ENCODE measurements around the gene RGS7. TPM values are rescaled to one million over a fixed set of nuclear protein-coding genes. Genes with fewer than 3 reads are reported as not detected.

Gene RGS7
- polyA plus RNA-seq, 12 donors: 0.07 to 0.14 (median 0.09) TPM; not detected in 9

DNA sequence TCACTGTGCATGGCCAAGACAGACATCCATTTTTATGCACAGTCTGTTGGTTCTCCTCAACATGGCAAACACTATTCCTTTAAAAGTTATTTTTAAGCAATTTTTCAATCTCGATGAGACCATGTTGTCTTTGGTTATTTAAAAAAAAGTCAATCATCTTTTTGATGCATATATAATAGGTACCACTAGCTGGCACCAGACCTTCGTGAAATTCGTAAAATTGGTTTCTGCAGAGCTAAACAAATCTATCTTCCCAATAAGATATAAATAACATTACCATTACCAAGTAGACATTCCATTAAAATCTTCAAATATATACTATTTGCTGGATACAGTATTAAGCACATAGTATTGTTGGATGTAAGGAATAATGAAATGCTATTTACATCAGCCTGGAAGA is 525.1 kb downstream of the RGS7 start:
- DNase-seq: no peak

DNA sequence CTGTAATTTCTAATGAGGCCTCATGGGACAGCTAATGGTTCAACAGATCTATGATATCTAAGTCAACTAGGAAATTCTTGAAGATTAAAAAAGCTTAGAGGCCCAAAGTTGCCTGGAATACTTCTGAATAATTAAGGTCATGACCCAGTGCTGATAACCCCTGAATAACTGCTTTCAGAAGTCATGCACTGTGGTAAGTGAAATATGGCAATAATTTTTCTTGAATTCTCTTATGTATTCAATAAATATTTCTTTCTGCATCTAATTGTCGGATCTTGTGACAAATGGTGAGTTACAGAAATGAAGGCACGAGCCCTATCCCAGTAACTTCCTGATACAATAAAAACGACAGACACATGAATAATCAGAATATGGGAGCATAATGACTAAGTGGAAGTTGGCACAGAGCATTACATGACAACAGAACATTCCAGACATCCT is 525.8 kb downstream of the RGS7 start:
- DNase-seq: no peak

DNA sequence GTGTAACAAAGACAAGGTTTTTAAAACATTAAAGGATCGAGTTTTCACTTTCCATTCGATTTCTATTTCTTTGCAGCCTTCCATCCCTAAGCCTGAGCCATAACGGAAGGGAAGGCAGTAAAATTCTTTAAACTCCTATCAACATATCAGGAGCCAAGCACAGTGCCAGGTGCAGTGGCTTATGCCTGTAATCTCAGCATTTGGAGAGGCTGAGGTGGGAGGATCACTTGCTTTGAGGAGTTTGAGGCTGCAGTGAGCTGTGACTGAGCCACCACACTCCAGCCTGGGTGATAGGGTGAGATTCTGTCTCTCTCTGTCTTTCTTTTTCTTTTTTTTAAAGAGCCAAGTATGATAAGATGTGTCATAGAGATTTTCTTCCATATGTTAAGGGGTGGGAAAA is 527.5 kb downstream of the RGS7 start:
- DNase-seq: no peak

DNA sequence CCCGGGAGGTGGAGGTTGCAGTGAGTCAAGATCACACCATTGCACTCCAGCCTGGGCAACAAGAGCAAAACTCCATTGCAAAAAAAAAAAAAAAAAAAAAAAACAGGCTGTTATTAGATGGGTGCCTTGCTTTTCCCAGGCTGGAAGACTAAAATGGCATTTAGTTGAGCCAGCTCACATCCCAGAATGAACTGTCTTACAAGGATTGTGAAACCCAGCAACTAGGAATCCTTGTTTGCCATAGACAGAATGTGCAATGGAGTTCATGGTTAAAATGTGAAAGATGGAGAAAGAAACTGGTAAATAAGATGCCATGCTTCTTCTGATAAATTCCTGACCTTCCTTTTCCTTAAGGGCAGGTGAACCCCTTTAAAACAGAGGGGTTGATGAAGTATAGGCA is 529.2 kb downstream of the RGS7 start:
- DNase-seq: no peak

DNA sequence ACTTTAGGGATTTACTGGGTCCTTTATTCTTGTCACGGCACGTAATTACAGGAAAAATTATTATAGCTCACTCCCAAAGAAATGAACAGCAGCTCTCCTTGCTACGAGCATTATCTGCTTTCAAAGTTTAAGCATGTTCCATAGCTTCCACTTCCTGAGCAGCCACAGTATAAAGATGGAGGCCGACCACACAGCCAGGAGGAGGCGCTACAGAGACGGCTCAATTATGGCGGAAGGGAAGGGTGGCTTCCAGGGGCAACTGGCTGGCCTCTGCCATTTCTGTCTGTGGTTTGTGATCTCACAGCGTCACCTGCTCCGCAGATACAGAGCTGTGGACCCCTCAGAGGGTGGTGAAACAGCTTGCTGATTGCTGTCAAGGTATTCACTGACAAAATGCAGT is 532.8 kb downstream of the RGS7 start:
- DNase-seq: no peak

DNA sequence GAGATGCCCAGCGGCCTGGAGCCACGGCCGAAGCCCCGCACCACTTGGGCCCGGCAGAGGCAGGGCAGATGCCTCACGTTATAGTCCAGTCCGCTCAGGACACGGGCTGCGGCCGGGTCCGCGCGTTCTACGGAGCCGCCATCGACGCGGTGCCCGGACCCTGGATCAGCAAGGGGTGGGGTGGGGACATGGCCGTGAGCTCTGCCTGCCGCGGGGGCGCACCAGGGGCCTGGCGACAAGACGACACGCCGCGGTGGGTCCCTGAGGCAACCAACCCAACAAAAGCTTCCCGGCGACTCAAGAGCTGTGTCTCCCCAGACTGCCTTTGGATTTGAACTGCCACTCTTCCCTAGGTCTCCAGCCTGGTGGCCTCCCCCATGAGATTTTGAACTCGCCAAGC is 533.6 kb downstream of the RGS7 start:
- DNase-seq: no peak

DNA sequence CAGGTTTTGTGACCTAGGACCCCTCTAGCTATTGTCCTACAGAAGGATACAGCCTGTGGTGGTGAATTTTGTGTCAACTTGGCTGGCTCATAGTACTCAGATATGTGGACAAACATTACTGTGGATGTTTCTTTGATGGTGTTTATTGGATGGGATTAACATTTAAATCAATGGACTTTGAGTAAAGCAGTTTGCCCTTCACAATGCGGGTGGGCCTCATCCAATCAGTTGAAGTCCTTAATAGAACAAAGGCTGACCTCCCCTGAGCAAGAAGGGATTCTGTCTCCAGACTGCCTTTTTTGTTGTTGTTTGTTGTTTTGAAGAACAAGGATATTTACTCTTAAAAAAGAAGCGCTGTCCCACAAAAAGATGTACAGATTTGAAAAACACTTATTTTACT is 535.1 kb downstream of the RGS7 start:
- no peak for DNase-seq

DNA sequence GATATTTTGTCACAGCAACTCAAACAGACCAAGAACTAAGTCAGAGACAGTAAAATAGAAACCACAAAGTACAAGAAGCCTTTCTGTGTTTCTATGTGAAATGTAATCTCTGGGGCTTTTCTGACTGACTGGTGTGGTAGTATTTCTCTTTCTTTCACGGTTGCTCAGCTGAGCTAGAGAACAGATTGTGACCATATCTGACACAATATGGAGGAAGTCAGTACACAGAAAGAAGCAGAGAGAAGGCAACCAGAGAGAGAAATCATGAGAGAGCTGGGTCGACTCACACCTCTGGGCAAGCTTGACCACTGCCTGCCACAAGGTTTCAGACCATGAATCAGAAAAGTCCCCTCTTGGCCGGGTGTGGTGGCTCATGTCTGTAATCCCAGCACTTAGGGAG is 536.2 kb downstream of the RGS7 start:
- DNase-seq: no peak

DNA sequence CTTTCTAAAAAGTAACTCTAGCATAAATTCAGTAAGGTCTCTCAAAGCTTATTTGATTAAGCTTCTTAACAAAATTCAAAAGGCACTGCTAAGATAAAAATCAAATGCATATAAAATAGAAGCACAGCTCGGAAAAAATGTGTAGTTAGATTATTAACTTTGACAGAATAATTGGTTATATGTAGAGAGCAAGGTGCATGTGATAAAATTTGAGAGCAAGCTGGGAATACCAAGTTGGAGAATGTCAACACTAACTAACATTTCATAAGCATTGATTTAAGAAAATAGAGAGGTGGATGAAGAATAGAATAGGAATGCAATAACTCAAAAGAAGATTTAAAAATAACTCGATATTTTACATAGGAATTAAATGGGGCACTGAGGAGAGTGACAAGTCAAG is 540.5 kb downstream of the RGS7 start:
- DNase-seq: no peak

DNA sequence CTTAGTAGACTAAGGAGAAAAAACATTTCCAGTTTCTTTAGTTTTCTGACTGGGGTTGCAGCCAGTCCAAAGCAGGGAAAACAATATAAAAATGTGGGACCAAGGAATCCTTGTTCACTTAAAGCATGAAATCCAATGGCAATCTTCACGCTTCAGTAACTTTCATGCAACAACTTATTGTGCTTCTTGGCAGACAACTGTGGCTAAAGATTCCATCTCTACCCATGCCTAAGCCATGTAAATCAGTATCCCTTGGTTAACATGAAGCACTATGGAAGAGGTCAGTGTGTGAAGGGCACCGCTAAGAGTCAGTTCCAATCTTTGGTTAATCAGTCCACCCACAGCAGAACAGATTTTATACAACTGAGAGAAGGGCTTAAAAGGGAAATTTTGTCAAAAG is 543.3 kb downstream of the RGS7 start:
- DNase-seq: no peak

DNA sequence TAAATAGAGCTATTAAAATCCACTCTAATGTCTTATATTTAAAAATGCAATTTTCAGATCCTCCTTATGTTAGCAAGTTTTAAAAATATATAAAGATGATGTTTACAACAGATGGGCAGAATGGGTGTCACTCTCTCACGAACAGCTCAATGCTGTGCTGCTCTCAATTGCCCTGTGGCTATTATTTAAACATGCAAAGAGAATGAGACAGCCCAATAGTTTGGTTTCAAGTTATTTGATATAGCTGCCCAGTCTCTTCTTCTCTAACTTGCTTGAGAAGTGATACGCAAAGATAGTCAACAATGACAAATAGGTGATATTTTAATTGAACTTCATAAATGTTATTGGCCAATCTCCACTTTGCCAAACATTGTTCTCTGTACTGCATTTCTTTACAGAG is 545.7 kb downstream of the RGS7 start:
- DNase-seq: no peak

DNA sequence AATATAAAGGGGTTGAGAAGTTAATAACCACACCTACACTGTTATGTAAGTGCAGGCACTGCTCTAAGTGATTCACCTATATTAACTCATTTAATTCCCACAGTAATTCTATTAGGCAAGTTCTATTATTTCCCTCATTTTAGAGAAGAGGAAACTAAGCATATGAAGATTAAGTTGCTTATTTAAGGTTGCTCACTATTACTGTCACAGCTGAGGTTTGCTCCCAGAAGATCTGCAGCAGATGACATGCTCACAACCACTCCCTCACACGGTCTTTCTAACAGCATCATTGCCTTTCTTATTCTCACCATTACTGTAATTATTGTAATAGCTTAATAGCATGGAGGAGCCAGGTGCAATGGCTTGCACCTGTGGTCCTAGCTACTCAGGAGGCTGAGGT is 548.6 kb downstream of the RGS7 start:
- no peak for DNase-seq

DNA sequence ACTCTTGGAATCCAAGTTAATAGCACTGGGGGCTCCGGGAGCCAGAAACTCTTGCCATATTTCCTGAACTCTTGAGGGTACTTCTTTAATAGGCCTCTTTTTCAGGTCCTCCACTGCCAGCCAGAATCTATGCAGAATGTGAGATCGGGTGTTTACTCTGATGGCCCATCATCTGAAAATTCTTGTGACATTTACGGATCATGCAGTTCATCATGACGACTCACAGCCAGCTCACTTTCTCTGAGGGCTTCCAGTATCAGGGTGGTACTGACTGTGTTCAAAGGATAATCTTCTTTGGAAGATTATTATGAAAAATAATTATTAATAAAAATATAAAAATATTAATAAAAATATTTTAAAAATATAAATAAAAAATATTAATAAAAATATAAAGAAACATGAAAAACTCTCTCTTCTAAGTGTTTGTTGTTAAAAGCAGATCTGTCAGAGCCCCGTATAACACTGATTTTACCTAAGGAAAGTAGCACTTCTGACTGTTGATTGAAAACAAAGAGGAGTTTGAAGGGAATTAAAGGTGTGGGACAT is 550.7 kb downstream of the RGS7 start:
- DNase-seq: no peak

DNA sequence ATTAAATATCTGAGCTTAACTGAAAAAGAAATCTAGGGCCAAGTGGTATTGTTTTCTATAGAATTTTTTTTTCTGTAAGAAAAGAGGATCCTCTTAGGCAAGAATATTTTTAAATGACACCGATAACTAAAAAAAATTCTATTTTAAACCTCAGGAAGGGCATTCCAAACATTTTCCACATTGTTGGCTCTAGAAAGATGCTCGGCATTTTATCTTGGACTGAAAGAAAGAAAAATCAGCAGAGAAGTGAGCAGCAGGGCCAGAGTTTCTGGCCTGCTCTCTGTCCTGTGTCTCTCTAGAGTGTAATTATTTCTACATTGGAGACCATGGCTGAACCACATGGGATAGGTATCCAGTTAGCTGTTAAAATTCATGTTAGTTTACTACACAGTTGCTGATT is 552.5 kb downstream of the RGS7 start:
- no peak for DNase-seq

DNA sequence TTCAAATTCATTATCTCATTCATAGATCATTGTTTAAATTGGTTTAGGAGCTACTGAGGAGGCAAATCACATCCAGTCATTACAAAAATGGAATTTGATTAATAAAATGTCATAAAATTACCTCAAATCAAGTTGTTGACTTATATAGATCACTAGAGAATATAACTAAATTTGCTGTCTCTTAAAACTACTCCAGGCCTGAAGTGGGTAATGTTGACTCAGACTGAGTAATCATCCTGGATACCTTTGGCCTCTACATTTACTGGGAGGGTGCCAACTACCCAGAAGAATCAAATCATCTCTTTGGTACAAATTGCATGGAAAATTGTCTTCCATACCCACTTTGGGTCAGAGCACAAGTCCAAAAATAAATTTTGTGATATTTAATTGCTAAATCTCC is 553.9 kb downstream of the RGS7 start:
- DNase-seq: no peak

DNA sequence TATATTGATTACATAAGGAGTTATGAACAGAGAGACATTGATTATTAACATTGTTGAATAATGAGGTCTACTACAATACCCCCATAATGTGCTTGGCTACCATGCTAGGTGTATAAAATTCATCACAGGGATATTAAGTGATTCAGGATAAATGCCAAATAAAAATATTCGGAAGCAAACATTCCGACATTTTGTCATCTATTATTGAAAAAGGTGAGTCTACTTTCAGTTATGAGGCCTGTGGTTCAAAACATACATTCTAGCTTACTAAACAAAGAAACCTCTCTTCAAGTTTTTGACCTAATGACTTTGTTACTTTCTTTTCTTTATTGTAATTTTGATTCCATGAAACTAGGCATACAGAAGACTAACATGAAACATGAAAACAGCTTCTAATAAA is 554.7 kb downstream of the RGS7 start:
- no peak for DNase-seq

DNA sequence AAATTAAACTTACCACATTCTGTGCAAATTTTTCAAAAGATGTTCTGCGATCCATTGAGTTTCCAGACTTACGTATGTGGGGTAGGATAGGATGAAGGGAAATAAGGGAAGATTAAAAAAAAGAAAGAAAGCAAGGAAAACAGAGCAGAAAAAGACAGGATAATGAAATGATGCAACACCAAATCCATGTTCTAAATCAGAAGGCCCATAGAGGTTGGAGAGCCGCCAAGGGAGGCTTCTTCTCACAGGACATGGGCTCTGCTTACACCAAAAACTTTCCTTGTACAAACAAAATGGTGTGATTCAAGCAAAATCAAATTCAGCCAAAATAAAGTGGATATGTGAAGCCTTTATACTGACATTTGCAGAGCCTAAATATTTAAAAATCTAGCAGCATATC is 555.6 kb downstream of the RGS7 start:
- no peak for DNase-seq

DNA sequence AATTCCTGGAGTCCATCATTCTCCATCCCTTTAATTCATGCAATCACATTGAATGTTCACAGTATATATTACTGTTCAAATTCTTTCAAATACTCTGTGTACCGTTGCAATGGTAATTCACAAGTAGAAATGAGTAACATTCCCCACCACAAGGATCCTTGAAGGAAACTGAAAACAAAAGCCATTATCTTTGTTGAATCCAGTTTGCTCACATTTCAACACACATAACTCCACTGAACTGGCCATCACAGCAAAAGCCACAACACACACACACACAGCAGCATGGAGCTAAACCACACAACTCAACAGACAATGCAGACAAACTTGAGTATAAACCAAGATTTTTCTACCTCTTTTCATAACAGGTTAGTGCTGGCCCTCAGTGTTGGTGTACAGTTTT is 556.7 kb downstream of the RGS7 start:
- no peak for DNase-seq

DNA sequence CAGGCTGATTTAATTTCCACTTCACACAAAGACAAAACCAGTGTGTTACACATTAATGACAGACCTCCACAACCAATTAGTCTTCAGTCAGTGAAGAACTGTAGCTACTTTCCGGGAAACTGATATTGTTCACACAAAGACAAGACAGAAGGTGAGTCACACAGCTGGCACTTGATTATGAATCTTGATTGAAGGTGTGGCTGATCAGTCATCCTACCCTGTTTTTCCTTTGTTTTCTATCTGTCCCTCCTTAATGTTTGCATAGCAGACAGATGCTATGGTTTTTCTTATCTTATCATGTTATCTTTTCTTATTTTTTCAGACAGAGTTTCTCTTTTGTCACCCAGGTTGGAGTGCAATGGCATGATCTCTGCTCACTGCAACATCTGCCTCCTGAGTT is 560.0 kb downstream of the RGS7 start:
- DNase-seq: no peak

DNA sequence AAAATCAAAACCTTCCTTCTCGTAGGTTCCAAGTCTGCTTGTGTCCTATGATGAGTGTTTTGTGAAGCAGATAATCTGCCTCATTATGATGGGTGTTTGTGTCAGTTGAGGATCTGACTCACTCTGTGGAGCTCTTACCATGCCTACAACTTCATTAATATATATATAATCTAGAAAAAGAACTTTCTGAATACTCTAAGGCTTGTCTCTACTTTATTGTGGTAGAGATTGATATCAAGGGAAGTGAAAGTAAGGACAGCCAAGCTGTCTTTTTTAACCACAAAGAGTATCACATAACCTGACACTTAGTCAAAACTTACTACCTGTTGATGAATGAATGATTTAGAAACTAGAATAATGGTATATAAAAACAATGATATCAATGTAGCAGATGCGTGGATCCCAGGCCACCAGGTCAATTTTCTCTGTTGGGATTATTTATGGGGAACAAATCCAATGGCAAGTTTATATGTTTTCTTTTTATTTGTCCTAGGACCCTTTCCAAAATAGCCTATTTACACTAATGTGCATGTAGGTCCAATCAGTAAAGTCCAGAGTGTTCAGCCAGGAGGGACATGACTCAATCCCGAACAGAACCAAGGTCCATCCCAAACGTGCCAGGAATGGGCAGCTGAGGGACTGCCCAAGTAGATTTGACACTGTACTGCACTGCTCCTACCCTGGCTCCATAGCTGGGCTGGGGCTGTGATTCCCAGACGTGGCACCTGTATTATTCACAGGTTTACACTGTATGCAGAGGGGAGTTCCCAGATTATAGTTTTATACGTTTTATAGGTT is 562.8 kb downstream of the RGS7 start:
- DNase-seq: no peak

DNA sequence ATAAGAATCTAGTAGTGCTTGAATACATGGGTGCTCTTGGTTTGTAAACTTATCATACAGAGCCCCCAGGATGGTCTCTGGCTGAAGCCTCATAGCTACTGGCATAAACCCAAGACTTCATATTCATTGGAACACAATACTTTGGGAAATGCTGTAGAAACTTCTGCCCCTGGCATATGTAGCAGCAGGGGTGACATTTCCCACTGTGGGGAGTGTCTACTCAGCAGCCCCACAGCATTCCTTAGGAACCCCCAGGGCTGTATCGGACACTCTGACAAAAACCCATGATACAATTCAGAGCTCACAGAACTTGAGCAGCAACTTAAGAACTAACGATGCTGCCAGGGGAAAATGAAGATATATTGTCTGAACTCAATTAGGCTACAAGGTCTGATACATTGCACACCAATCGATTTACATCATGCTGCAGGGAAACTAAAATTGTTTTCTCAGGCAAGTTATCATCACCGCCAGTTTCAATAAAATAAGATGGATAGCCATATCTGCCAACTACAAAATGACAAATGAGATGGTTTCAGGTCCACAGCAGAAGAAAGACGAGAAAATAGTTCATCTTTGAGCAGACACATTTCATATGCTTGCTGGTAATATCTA is 564.0 kb downstream of the RGS7 start:
- no peak for DNase-seq

DNA sequence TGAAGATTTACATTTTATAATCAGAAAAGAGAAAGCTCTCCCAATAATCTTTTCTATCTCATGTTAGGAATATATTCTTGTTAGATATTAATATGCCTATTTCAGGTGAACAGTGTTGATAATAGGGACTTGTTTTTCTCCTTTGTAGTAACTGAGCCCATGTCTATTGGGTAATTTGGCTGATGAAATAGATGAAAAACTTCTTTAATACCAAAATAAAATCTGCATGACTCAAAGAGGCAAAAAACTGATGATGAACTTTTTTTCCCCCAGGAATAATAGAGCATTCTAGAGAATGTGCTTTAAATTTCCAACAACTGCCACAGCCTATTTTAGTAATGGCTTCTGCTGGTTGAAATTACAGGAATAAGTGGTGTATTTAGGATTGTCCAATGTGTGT is 566.1 kb downstream of the RGS7 start:
- DNase-seq: no peak

DNA sequence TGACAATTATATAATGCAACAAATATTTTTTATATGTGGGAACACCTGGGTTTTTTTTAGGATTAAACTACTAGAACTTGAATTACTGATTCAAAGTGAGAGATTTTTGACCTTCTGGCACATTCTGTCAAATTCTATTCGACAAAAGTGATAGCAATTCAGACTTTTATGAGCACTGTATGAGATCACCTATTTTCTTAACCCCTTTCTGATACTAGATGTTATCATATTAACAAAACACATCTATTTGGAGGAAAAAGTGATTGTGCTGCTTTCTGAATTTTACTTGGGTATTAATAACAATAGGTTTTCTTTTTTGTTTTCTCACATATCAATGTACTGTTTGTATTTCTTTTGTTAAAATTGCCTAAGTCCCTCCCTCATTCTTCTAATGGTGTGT is 570.1 kb downstream of the RGS7 start:
- no peak for DNase-seq

DNA sequence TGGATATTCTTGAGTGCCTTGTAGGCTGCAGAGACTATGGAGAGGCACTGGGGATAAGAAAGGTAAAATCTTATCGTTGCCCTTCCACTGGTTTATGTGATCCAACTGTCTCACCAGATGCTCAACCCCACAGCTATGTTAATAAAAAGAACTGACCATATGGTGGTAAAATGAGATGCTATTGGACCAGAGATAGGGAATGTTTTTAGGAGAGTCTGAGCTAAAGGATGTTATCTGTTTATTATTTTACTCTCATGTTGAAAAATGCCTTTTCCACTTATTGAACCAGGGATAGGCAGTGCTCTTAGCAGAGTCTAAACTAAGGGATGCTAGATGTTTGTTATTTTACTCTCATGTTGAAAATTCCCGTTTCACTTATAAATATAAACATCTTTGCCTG is 572.2 kb downstream of the RGS7 start:
- DNase-seq: no peak

All from muscle of arm (tissue), 12 donors.